GM20000 (cell line): ENCODE data around the gene SSB.

Source experiments
- DNase-seq: peaks from one replicate; pipeline ENCODE4 v3.0.0; 2012; ENCODE audit warnings: low spot score
- TF ChIP-seq, protein P1 (sequence below): IDR thresholded peaks from 2 replicates; pipeline ENCODE4 v1.5.1; 2012; ENCODE audit warnings: mild to moderate bottlenecking, control low read depth; ENCODE audit errors: extremely low read depth, missing control alignments

SSB gene

DNA sequence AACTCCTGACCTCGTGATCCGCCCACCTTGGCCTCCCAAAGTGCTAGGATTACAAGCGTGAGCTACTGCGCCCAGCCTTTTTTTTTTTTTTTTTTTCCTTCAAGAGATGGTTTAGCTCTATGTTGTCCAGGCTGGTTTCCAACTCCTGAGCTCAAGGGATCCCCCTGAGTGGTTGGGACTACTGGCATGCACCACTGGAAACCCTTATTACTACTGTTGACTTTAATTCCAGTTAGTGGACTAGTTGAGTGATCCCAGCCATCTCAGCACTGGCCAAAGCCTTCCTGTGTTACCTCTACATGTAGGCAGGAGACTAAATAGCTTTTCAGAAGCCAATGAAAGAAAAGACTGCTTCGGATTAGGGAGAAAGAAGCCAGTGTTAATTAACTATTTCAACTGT lies 8.1 kb upstream of the SSB start:
- no peak for DNase-seq

DNA sequence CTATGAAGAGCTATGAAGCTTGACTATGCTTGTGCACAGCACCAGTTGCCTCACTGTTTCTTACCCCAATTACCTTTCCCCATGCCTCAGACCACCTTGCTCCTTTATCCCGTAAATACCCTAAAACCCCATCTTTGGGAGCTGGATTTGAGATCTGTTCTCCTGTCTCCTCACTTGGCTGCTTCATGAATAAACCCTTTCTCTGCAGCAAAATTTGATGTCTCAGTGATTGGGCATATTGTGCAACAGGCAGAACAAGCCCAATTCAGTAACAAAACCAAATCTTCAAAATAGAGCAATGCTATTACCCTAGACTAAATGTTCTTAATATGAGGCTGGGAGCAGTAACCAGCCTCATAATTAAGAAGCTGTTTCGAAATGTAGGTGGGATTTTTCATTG lies 3.5 kb upstream of the SSB start:
- DNase-seq = no peak
- TF ChIP-seq, protein P1, sequence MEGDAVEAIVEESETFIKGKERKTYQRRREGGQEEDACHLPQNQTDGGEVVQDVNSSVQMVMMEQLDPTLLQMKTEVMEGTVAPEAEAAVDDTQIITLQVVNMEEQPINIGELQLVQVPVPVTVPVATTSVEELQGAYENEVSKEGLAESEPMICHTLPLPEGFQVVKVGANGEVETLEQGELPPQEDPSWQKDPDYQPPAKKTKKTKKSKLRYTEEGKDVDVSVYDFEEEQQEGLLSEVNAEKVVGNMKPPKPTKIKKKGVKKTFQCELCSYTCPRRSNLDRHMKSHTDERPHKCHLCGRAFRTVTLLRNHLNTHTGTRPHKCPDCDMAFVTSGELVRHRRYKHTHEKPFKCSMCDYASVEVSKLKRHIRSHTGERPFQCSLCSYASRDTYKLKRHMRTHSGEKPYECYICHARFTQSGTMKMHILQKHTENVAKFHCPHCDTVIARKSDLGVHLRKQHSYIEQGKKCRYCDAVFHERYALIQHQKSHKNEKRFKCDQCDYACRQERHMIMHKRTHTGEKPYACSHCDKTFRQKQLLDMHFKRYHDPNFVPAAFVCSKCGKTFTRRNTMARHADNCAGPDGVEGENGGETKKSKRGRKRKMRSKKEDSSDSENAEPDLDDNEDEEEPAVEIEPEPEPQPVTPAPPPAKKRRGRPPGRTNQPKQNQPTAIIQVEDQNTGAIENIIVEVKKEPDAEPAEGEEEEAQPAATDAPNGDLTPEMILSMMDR = no peak

More for the DNA sequence above, 8.1 kb upstream of the SSB start:
- TF ChIP-seq, protein P1 = no peak

DNA sequence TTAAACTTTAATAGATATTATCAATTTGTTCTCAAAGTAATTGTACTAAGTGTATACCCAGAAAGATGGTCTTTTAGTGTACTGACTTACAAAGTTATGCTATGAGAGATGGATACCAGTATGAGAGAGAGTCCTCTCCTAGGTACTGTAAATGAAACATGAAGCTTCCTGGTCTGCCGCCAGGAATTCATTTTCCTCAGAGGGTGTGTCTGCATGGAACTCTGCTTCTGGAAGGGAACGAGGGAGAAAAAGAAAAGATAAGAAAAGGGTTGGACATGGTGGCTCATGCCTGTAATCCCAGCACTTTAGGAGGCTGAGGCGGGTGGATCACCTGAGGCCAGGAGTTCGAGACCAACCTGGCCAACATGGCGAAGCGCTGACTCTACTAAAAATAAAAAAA lies 2.2 kb upstream of the SSB start:
- no peak for DNase-seq
- TF ChIP-seq, protein P1 = no peak

DNA sequence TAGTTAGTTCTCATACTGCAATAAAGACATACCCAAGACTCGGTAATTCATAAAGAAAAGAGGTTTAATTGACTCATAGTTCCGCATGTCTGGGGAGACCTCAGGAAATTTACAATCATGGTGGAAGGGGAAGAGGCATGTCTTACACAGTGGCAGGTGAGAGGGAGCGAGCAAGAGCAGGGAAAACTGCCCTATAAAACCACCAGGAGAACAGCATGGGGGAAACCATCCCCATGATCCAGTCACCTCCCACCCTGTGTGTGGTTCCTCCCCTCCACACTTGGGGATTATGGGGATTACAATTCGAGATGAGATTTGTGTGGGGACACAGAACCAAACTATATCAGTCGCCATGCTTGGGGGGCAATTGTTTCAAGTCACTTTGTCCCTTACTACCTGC lies 1.1 kb upstream of the SSB start:
- TF ChIP-seq, protein P1 = no peak
- no peak for DNase-seq

DNA sequence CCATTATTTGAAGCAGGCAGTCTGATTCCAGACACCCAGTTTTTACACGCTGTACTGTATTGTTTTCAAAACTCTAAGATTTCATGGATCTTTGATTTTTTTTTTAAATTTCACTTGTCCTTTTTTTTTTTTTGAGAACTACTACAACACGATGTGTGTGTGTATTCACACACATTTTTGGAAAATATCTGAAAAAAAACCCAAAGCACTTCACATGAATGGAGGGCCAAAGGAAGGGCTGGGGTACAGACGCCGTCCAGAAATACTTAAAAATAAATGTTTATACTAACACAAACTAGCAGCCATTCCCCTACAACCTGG lies 314 bp upstream of the SSB start:
- no peak for DNase-seq
- TF ChIP-seq, protein P1 = no peak

DNA sequence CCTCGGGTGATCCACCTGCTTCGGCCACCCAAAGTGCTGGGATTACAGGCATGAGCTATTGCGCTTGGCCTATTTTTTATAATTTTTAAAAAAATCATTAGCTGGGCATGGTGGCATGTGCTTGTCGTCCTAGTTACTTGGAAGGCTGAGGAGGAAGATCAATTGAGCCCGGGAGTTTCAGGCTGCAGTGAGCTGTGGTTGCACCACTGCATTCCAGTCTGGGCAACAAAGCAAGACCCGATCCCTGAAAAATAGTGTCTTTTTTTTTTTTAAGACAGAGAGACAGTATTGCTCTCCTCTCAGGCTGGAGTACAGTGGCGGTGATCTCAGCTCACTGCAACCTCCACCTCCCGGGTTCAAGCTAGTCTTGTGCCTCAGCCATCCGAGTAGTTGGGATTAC lies 4.8 kb downstream of the SSB start:
- no peak for DNase-seq
- TF ChIP-seq, protein P1 = no peak

DNA sequence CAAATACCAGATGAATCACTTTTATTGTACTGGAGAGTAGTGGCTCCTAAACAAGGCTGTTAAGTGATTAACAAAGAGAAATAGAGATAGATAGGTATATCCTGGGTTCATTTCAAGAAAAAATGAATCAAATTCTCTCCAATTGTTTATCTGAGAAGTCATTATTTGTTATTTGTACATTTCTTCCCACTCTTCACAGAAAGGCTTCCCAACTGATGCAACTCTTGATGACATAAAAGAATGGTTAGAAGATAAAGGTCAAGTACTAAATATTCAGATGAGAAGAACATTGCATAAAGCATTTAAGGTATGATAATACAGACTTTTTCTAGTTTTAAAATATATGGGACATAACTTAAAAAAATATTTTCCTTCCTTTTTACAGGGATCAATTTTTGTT lies 7.9 kb downstream of the SSB start:
- DNase-seq = no peak
- TF ChIP-seq, protein P1 = no peak
